Ureter (tissue), 1 donor: ENCODE results near the gene FBXW8. TPM values are rescaled to one million over a fixed set of nuclear protein-coding genes. Genes with fewer than 3 reads are reported as not detected.

Experiments used
- DNase-seq: peaks from one replicate; pipeline ENCODE4 v3.0.0-alpha.2; 2020; ENCODE audit warnings: low spot score
- total RNA-seq: library from RNA; stranded (reverse); gene quantifications from one replicate; pipeline ENCODE4 v1.2.4, GENCODE V29; 2023
- donor health status: DM: yes; HTN: yes; CAD: no.

FBXW8 gene
- total RNA-seq, 1 donor from 2014 or later: 32.0 TPM

DNA sequence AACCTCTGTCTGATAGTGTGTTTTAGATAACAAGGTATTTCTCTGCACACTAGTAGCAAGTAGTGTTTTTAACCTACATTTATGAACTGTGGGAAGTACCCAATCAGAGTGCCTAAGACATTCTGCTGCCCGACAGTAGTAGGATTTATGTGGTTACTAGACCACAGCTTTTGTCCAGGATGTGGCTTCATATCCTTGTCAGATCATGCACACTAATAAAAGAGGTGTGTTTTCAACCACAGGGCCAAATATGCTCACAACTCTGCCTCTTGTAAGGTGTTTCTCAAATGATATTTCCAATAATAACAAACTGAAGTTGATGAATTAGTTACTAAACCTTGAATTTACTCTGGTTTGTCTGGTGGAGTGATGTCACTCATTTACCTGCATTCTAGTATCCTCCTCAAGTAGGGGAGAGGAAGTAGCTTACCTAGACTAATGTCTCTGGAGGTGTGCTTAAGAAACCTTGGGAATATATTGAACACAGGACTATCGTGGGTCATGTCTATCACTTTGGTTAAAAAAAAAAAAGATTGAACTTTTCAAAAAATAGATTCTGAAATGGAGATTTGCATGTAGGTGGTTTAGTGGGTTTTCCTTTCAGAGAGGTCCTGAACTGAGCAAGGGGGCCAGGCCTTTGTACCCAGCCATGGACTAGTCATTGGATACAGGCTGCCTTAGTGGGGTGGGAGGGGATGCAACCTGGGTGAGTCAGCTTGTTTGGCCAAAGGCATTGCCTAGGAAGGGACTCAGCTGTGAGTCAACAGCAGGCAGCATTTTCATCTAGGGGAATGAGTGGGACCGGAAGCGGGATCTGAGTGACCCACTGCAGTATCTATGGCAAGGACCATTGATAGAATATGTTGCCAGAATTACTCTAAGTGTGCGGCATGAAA, 14.1 kb downstream of the FBXW8 start:
- no peak for DNase-seq

GRCh38 chr12:116926283-116927243, 15.8 kb downstream of the FBXW8 start:
- no peak for DNase-seq

DNA sequence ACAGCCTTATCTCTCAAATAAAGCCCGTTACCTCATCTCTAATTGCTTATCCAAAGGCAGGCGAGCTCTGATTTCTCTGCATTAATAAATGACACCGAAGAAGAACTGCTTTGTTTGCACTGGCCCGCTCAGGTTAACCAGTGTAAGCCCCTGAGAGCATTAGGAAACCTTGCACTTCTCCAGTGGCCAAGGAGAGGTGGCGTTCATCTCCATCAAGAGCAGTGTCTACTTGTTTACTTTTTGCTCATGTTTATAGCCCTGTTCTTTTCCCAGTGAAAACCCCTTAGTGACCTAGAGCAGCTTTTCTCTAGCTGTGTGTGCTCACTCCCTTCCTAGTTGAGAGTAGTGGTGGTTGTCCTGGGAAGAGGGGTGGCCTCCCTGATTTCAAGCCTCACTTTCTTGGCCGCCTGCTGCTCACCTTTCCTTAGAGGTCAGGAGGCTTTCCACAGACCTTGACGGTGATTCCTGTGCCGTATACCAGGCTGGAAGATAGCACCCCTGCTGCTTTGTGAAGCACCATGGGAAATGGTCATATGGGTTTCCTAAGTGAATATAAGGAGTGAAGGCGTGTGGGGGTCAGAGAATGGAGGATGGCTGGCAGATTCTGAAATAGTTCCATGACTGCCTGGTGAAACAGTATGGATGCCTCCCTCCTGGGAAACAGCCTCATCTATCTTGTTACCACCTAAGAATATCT, 16.6 kb downstream of the FBXW8 start:
- no peak for DNase-seq

DNA sequence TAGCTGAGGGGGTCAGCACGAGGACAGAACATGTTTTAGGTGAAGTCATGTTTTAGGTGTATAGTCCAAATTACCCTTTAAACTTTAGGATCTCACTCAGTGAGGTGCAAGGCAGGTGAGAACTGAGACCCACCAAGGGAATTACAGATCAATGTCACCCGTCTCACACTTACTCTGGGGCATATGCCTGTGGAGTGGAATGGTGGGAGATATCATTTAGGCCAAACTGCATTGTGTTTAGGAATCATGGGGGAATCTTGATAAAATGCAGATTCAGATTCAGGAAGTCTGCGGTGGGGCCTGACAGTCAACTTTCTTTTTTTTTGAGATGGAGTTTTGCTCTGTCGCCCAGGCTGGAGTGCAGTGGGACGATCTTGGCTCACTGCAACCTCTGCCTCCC, 17.8 kb downstream of the FBXW8 start:
- no peak for DNase-seq

GRCh38 chr12:116929885-116930284, 19.1 kb downstream of the FBXW8 start:
- DNase-seq: no peak

- no peak for DNase-seq
Observed at GRCh38 chr12:116931665-116932064, 20.9 kb downstream of the FBXW8 start.

DNA sequence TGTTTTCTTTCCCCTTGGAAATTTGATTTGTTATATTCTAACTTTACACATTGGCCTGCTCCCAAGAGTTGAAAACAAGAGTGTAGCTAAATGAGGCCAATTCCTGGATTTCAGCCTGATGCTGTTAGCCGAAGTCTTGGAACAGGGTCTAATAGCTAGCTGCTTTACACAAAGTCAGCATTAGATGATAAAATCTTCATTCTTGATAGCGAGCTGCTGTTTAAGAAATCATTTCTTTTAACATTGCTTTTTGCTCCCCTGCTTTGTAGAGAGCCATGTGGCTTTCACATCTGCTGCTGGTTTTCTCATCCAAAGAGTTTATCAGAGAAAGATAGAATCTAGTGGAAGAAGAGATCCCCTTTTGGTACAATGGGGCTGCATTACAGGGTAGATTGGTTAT, 22.3 kb downstream of the FBXW8 start:
- DNase-seq: no peak

- no peak for DNase-seq
Observed at GRCh38 chr12:116933512-116934246, 22.9 kb downstream of the FBXW8 start.

- no peak for DNase-seq
Observed at GRCh38 chr12:116934908-116935705, 24.4 kb downstream of the FBXW8 start.

DNA sequence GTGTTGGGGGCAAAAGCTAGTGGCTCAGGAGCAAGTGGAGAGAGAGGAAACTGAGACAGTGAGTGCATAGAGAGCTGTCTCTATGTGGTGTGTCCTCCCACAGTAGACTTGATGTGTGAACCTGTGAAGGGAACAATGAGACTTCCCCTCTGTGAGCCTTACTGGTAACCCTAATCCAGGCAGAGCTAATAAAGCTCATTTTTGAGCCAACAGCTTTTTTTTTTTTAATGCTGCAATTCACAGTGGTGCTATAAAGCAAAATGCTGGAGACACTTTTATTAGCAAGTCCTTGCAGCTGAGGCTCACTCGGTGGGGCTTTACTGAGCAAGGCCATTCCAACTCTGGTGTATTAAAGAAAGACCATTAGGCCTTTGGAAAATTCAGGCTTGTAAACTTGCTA, 26.9 kb downstream of the FBXW8 start:
- no peak for DNase-seq

GRCh38 chr12:116939734-116940133, 29.0 kb downstream of the FBXW8 start:
- no peak for DNase-seq

DNA sequence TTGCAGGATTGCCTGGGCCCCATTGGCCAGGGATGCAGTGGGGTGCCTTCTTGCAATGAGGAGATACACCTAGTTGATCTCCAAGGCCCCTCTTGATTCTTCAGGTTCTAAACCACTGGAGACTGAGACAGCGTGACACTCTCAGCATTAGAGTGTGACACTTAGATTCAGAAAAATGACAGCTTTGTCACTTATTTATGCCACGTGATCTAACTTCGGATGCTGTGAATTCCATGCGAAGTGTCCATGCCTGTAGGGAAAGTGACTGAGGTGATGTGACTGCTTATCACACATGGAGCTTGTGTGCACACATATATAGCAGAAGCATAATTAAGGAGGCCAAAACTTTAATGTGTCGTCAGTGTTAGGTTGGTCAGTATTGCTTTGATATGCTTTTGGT, 30.4 kb downstream of the FBXW8 start:
- no peak for DNase-seq

GRCh38 chr12:116943419-116944372, 32.9 kb downstream of the FBXW8 start:
- DNase-seq: no peak

- no peak for DNase-seq
Observed at GRCh38 chr12:116945886-116946550, 35.3 kb downstream of the FBXW8 start.

DNA sequence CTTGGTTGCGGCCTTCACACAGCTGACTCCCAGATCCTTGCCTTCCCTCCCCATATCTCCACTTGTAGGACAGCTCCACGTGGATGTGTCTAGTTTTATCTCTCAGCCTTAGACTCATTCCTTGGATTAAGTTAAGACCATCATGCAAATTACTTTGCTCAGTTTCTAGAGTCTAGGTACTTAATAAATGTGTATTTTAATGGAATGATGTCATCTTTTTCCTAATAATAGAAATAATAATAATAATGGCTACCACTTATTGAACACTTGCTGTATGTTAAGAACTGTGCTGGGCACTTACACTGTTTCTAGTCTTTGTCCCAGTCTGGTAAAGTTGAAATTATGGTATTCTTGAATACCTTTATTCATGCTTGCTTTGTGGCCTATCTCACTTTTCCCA, 37.5 kb downstream of the FBXW8 start:
- no peak for DNase-seq

- no peak for DNase-seq
Observed at GRCh38 chr12:116950628-116951325, 40.0 kb downstream of the FBXW8 start.

GRCh38 chr12:116954710-116955381, 44.1 kb downstream of the FBXW8 start:
- DNase-seq: no peak
